Fibroblast of mammary gland (primary cell): ENCODE data around the gene FIBIN.
"Not testable (repeated sequence)": the region's sequence is repeated elsewhere in the genome, so short reads cannot be mapped to it uniquely, and the experiment has no call there.

Source experiments
- DNase-seq: peaks from one replicate; pipeline ENCODE4 v3.0.0-alpha.2; 2010; ENCODE audit warnings: low read depth
- H3K4me3 ChIP-seq: 2 replicates; pipeline ENCODE4 v1.5.1; 2011; ENCODE audit warnings: low read depth, mild to moderate bottlenecking, low read length, moderate library complexity; ENCODE audit not compliant: control insufficient read depth
- CTCF ChIP-seq: conservative IDR thresholded peaks from 2 replicates; pipeline ENCODE4 v1.5.1; 2011; ENCODE audit warnings: low read depth, low read length, inconsistent platforms; ENCODE audit not compliant: control insufficient read depth, insufficient read depth

Gene FIBIN

GRCh38 chr11:26976389-26976788 is 17.5 kb upstream of the FIBIN start:
- no peak for TF ChIP-seq CTCF
- DNase-seq: peak; percentile 75
- no peak overlapping the region for H3K4me3 ChIP-seq

GRCh38 chr11:26977209-26977608 is 16.7 kb upstream of the FIBIN start:
- not testable (repeated sequence) for DNase-seq, H3K4me3 ChIP-seq

- TF ChIP-seq CTCF: no peak
- H3K4me3 ChIP-seq: no peak overlapping the region
- no peak for DNase-seq
Observed at GRCh38 chr11:26983645-26984044, 10.3 kb upstream of the FIBIN start.

- no peak for TF ChIP-seq CTCF
- DNase-seq: no peak
Observed at GRCh38 chr11:26985470-26985869, 8.4 kb upstream of the FIBIN start.

GRCh38 chr11:26985943-26986342 is 8.0 kb upstream of the FIBIN start:
- TF ChIP-seq CTCF: no peak
- no peak overlapping the region for H3K4me3 ChIP-seq
- DNase-seq: peak; percentile 87

More at GRCh38 chr11:26985470-26985869, 8.4 kb upstream of the FIBIN start:
- no peak overlapping the region for H3K4me3 ChIP-seq

GRCh38 chr11:26987272-26987671 is 6.6 kb upstream of the FIBIN start:
- DNase-seq: no peak
- H3K4me3 ChIP-seq: no peak overlapping the region
- TF ChIP-seq CTCF: no peak

- no peak overlapping the region for H3K4me3 ChIP-seq
- DNase-seq: no peak
- TF ChIP-seq CTCF: no peak
Observed at GRCh38 chr11:26987731-26988130, 6.2 kb upstream of the FIBIN start.
